HG03558 (cell line): ENCODE results near the gene EHHADH.

Source experiments
- ATAC-seq: cut with Tn5 transposase; IDR thresholded peaks from one replicate; pipeline ENCODE4 v1.9.1; 2021; ENCODE audit warnings: moderate number of reproducible peaks; ENCODE audit not compliant: unreplicated experiment; ENCODE audit errors: extremely low read depth

Gene EHHADH

GRCh38 chr3:185200639-185201038 lies 53.2 kb downstream of the EHHADH start:
- ATAC-seq: no peak

GRCh38 chr3:185199671-185200070 lies 54.2 kb downstream of the EHHADH start:
- ATAC-seq: no peak

GRCh38 chr3:185199206-185199605 lies 54.6 kb downstream of the EHHADH start:
- ATAC-seq: no peak

- ATAC-seq: no peak
Observed at GRCh38 chr3:185197068-185197467, 56.8 kb downstream of the EHHADH start.

- ATAC-seq: no peak
Observed at GRCh38 chr3:185195652-185196051, 58.2 kb downstream of the EHHADH start.

- no peak for ATAC-seq
Observed at GRCh38 chr3:185188816-185189215, 65.0 kb downstream of the EHHADH start.

- ATAC-seq: no peak
Observed at GRCh38 chr3:185187391-185187790, 66.5 kb downstream of the EHHADH start.

GRCh38 chr3:185176750-185177359 lies 77.0 kb downstream of the EHHADH start:
- ATAC-seq: no peak

- ATAC-seq: peak; percentile 53
Observed at GRCh38 chr3:185175370-185175987, 78.4 kb downstream of the EHHADH start.

- no peak for ATAC-seq
Observed at GRCh38 chr3:185172086-185173049, 81.5 kb downstream of the EHHADH start.

- no peak for ATAC-seq
Observed at GRCh38 chr3:185164428-185165217, 89.2 kb downstream of the EHHADH start.

GRCh38 chr3:185162634-185163033 lies 91.2 kb downstream of the EHHADH start:
- no peak for ATAC-seq

- ATAC-seq: no peak
Observed at GRCh38 chr3:185161761-185162160, 92.1 kb downstream of the EHHADH start.

GRCh38 chr3:185157347-185157746 lies 96.5 kb downstream of the EHHADH start:
- ATAC-seq: no peak

- ATAC-seq: no peak
Observed at GRCh38 chr3:185155678-185156077, 98.2 kb downstream of the EHHADH start.

- no peak for ATAC-seq
Observed at GRCh38 chr3:185153861-185154629, 99.8 kb downstream of the EHHADH start.

GRCh38 chr3:185153171-185153771 lies 100.6 kb downstream of the EHHADH start:
- ATAC-seq: no peak

GRCh38 chr3:185152410-185153170 lies 101.3 kb downstream of the EHHADH start, which contains the start of gene C3orf70:
TSS of gene C3orf70 (minus strand) at chr3:185153060. CDS start at chr3:185152823, 237 bp downstream.
- no peak for ATAC-seq
